GM19455 (cell line): ENCODE data around the gene OR6C2.
"Not testable (repeated sequence)": the region's sequence is repeated elsewhere in the genome, so short reads cannot be mapped to it uniquely, and the experiment has no call there.

Experiments
- ATAC-seq: cut with Tn5 transposase; IDR thresholded peaks from one replicate; pipeline ENCODE4 v1.9.1; 2021; ENCODE audit not compliant: unreplicated experiment

The OR6C2 gene

DNA sequence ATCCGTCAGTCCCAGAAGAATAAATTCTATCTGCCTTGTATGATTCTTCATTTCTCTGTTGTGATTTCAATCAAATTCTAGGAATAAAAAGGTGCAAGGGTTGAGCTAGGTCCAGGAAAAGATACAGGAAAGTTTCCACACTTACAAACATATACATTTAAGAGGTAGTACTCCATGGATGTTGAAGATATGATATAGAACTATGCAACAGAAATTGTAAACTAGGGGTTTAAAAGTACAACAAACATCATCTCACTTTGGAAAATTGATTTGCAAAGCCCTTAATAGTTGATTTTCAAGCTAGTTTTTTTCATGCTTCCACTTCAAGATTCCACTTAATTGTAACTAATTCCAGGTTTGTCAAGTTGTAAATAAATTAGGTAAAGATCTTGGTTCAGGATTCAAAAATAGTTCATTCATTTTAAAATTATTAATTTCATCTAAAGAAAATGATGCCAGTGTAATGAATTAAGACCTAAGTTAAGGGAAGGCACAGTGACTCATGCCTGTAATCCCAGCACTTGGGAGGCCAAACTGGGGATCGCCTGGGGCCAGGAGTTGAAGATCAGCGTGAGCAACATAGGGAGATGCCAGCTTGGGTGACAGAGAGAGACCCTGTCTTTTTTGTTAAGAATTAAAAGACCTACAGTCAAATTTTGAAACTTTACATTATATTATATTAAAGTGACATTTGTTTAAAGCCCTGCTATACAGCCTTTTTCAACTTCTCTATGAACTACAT is 26.4 kb downstream of the OR6C2 start, which contains the start of gene OR6C70:
Gene OR6C70 (minus strand): TSS at position 51 of the 742 bp plus-strand sequence. CDS start 0 bp downstream, at position 51.
- no peak for ATAC-seq

DNA sequence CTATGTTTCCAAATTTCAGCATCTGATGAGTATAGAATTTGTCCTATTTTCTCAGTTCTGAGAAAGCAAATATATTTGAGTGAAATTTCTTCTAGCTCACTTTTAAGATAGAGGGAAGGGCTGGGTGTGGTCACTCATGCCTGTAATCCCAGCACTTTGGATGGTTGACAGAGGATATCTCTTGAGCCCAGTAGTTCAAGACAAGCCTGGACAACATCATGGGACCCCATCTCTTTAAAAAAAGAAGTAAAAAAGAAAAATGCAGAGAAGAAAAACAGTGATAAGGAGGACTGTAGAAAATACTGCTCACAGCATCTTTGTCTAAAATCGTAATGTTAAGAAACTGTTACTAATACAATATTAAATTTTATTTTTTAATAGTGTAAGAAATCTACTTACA is 28.4 kb downstream of the OR6C2 start:
- ATAC-seq, result no peak

DNA sequence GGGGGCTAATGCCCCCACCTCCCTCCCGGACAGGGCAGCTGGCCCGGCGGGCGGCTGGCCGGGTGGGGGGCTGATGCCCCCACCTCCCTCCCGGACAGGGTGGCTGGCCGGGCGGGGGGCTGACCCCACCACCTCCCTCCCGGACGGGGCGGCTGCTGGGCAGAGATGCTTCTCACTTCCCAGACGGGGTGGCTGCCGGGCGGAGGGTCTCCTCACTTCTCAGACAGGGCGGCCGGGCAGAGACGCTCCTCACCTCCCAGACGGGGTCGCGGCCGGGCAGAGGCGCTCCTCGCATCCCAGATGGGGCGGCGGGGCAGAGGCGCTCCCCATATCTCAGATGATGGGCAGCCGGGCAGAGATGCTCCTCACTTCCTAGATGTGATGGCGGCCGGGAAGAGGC is 35.3 kb downstream of the OR6C2 start:
- not testable (repeated sequence) for ATAC-seq

DNA sequence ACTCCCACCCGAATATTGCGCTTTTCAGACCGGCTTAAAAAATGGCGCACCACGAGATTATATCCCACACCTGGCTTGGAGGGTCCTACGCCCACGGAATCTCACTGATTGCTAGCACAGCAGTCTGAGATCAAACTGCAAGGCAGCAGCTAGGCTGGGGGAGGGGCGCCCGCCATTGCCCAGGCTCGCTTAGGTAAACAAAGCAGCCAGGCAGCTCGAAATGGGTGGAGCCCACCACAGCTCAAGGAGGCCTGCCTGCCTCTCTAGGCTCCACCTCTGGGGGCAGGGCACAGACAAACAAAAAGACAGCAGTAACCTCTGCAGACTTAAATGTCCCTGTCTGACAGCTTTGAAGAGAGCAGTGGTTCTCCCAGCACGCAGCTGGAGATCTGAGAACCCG is 40.4 kb downstream of the OR6C2 start:
- not testable (repeated sequence) for ATAC-seq

DNA sequence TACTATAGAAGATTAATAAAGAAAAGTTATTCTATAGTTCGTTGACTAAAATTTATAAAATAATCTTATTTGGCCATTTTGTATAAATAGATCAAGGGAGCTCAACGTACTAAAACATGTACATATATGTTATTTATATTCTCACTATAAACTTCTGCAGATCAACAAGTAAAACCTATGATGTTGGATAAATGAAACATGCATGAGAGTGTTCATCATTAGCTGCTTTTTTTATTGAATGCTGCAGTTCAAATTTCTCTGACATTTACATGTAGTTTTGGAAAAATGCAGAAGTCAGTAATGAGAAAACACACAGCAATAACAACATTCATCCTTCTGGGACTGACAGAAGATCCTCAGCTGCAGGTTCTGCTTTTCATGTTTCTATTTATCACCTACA is 48.2 kb downstream of the OR6C2 start, which contains the start of gene OR6C68:
Gene OR6C68 (plus strand): TSS at position 301 of the 400 bp plus-strand sequence. CDS start 0 bp downstream, at position 301.
- ATAC-seq, result no peak

DNA sequence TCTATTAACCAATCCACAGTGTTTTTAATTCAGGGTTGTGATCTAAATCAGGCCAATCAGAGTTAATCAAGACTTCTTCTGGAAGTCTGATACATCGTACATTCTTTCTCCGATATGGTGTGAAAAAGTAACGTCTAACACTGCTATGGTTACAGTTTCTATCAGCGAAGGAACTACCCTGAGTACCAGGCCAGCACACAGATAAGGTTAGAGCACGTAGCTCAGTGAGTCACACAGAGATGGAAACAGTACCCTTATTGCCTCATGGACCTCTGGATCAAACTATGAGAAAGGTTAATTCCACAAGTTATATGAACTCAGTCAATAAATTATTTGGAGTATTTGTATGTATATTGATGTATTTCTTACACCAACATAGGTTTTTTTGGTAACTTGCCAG is 51.6 kb downstream of the OR6C2 start:
- ATAC-seq, result no peak

DNA sequence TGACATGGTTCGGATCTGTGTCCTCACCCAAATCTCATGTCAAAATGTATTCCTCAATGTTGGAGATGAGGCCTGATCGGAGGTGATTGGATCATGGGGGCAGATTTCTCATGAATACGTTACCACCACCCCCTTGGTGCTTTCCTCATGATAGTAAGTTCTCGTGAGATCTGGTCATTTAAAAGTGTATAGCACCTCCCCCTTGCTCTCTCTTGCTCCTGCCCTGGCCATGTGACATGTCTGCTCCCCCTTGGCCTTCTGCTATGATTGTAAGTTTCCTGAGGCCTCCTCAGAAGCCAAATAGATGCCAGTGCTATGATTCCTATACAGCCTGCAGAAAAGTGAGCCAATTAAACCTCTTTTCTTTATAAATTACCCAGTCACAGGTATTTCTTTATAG is 55.4 kb downstream of the OR6C2 start:
- ATAC-seq, result no peak

DNA sequence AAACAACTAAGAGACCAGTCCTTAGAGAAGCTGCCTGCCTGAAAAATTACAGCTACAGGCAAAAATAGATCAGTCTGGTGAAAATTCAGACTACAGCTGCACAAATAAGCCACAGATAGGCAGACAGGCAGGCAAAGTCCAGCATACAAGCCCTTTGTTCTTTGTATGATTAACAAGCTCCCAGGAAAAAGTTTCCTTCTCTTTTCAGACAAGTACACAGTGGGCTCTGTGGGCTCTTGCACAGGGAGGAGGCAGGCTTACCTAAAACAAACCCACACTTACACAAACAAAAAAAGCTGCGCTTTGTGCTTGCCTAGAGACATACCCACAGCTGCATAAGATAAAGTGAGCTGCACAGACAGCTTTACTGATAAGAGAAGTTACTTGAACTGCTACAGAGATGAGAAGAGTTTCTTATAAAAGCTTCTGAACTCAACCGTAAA is 56.0 kb downstream of the OR6C2 start:
- ATAC-seq, result no peak

DNA sequence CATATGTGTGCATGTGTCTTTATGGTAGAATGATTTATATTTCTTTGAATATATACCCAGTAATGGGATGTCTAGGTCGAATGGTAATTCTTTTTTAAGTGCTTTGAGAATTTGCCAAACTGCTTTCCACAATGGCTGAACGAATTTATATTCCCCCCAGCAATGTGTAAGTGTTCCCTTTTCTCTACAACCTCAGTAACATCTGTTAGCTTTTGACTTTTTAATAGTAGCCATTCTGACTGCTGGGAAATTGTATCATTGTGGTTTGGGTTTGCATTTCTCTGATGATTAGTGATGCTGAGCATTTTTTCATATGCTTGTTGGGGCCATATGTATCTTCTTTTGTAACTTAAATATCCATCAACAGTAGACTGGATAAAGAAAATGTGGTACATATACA is 57.7 kb downstream of the OR6C2 start:
- ATAC-seq, result no peak
